Measurements from ENCODE around the gene IGFLR1.
"Not testable (repeated sequence)": the region's sequence is repeated elsewhere in the genome, so short reads cannot be mapped to it uniquely, and the experiment has no call there.

IGFLR1 gene

GRCh38 chr19:35739275-35740107 lies 2.8 kb downstream of the IGFLR1 start:
- no peak for DNase-seq

DNA sequence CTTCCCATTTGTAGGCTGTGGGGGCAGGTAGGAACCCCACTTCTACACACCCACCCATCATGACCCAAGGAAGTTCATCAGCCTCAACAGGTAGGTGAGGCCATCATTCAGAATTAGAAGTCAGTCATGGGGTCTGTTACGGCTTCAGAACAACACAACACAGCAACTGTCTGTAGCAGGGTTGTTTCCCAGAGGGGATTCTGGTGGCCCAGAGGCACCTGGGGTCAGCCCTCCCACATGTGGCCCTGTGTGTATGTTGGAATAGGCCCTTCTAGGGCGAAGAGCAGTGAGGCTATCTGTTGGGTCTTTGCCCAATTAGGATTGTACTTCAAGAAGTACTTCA lies 3.4 kb downstream of the IGFLR1 start:
- no peak for DNase-seq

DNA sequence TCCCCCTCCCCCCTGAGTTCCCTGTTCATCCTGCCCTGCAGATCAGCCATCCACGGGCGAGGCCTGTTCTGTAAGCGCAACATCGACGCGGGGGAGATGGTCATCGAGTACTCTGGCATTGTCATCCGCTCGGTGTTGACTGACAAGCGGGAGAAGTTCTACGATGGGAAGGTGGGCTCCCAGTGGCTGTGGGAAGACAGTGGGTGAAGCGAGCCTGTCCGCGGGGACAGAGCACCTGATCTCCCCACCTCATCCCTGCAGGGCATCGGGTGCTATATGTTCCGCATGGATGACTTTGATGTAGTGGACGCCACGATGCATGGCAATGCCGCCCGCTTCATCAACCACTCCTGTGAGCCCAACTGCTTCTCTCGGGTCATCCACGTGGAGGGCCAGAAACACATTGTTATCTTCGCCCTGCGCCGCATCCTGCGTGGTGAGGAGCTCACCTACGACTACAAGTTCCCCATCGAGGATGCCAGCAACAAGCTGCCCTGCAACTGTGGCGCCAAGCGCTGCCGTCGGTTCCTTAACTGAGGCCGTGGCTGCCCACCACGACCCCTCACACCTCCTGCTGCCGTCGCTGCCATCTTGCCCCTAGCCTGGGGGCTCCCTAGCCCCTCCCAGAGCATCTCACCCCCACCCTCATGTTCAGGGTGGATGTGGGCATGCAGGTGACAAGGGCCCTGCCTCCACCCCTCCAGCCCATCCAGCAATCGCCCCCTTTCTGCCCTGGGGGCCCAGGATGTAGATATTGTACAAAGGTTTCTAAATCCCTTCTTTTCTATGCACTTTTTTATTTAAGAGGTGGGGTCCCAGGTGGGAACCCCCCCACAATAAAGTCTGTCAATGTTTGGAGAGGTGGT lies 4.0 kb downstream of the IGFLR1 start:
- DNase-seq, result no peak

- no peak for DNase-seq
Measured at GRCh38 chr19:35736913-35737886, 5.1 kb downstream of the IGFLR1 start.

DNA sequence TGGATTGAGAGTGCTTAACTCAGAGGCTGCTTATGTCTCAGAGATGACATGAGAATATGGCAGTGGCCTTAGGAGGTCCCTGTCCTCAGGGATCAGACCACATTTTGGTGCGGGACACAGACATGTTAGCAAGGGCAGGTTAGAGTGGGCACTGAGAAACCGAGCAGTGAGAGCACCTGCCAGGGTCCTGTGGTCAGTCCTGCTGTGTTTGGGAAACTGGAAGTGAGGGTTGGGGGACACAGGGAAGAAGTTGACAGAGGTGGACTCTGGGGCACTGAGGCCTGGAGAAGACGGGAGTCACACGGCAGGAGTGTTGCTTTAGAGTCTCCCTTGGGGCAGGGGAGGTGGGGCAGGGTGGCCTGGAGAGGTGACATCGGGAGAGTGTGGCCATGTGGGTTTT lies 7.4 kb downstream of the IGFLR1 start:
- no peak for DNase-seq

GRCh38 chr19:35734273-35734672 lies 8.0 kb downstream of the IGFLR1 start:
- no peak for DNase-seq

GRCh38 chr19:35733180-35734125 lies 8.8 kb downstream of the IGFLR1 start:
- no peak for DNase-seq

- DNase-seq, result no peak
Measured at GRCh38 chr19:35732540-35733179, 9.6 kb downstream of the IGFLR1 start.

- DNase-seq, result no peak
Measured at GRCh38 chr19:35731779-35732405, 10.4 kb downstream of the IGFLR1 start.

DNA sequence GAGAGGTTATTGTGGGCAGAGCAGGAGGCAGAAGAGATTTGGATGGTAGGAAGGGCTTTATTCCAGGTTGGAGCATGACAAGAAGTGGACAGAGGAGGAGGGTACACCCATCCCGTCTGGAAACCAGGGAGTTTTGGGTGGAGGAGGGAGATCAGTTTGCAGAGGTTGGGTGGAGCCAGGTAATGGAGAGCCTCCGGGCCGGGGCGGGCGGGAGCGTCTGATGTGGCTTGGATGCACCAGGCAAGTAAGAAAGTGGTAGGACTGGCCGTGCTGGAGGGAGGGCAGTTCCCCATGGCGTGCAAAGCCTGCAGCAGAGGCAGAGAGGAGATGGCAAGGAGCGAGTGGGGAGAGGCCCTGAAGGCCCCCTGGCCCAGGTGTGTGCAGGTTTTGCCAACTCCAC lies 10.9 kb downstream of the IGFLR1 start:
- no peak for DNase-seq

GRCh38 chr19:35730326-35730725 lies 11.9 kb downstream of the IGFLR1 start:
- DNase-seq, result no peak

- no peak for DNase-seq
Measured at GRCh38 chr19:35729763-35730162, 12.5 kb downstream of the IGFLR1 start.

GRCh38 chr19:35729021-35729420 lies 13.2 kb downstream of the IGFLR1 start:
- DNase-seq, result no peak

DNA sequence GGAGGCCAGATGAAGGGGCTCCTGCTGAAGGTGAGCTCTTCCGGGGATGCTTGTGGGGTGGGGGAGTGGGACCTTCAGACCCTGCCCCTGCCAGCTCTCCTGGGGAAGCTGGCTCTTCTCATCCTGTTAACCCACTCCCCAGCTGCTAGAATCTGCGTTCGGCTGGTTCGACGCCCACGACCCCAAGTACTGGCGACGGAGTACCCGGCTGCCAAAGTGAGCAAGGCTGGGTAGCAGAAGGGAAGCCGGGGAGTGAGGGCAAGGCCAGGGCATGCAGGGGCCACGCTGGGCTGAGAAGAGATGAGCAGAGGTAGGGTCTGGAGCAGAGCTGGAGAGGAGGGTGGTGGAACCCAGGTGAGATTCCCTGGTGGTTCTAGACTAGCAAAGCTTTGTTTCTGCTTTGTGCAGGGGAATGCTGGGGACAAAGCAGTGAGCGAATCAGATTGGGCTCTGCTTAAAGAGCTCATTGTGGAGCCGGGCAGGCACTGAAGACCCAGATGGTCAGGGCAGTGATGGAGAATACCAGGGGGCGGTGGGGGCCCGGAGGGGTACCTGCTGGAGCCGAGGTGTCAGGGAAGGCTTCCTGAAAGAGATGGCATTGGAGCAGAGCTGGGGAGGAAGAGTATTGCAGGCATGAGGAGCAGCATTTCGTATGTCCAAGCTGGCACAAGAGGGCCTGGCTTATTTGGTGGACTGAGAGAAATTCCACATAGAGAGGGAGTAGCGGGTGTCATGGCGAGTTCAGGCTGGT lies 14.1 kb downstream of the IGFLR1 start:
- DNase-seq, result no peak

DNA sequence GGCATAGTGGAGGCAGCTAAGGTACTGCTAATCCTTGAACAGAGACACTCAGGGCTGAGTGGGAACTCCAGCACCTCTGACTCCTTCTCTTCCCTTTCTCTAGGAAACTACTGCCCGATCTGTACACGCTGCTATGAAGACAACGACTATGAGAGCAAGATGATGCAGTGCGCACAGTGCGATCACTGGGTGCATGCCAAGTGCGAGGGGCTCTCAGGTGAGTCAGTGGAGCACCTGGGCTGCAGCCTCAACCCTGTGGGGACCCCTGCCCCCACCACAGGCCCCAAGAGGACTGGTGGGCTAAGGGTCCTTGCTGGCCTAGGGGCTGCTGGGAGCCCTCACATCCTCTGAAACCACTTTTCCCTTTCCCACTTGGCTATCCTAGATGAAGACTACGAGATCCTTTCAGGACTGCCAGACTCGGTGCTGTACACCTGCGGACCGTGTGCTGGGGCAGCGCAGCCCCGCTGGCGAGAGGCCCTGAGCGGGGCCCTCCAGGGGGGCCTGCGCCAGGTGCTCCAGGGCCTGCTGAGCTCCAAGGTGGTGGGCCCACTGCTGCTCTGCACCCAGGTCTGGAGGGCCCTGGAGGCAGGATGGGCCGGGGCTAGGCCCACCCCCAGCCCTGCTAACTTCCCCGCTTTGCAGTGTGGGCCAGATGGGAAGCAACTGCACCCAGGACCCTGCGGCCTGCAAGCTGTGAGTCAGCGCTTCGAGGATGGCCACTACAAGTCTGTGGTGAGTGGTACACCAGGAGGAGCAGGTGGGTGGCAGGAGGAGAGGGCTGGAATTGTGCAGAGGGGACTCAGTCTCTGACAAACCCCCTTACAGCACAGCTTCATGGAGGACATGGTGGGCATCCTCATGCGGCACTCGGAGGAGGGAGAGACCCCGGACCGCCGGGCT lies 14.9 kb downstream of the IGFLR1 start:
- DNase-seq, result no peak

DNA sequence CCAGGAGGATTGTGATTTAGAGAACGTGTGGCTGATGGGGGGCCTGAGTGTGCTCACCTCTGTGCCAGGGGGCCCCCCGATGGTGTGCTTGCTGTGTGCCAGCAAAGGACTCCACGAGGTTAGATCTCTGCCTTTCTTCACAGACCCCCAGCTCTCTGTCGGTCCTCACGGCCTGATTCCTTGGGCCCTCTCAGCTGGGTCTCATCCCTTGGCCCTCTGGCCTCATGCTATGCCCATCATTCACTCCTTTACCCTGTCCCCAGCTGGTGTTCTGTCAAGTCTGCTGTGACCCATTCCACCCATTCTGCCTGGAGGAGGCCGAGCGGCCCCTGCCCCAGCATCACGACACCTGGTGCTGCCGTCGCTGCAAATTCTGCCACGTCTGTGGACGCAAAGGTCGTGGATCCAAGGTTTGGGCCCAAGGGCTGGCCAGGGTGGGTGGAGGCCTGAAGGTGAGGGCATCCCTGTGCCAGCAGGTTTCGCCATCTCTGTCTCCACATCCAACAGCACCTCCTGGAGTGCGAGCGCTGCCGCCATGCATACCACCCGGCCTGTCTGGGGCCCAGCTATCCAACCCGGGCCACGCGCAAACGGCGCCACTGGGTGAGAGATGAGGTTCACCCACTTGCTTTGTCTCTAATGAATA lies 16.9 kb downstream of the IGFLR1 start:
- DNase-seq, result no peak

- DNase-seq, result no peak
Measured at GRCh38 chr19:35724560-35724959, 17.7 kb downstream of the IGFLR1 start.

- not testable (repeated sequence) for DNase-seq
Measured at GRCh38 chr19:35724132-35724531, 18.1 kb downstream of the IGFLR1 start.

Data from activated effector memory CD4-positive, alpha-beta T cell treated with anti-CD3 and anti-CD28 coated beads, Interleukin-2, amount 50 U/mL, for 16 hours (primary cell).